Ovary (tissue), 3 donors: ENCODE data around the gene RAPGEF2.

Experiments used
- EP300 ChIP-seq: sonication (generic); formaldehyde crosslinking; IDR thresholded peaks from one replicate; pipeline ENCODE4 v1.6.1; 2017; ENCODE audit warnings: antibody characterized with exemption
- POLR2A ChIP-seq: fragments of 450-650 bp; IDR thresholded peaks from one replicate; pipeline ENCODE4 v1.6.1; 2017; ENCODE audit warnings: antibody characterized with exemption, mild to moderate bottlenecking, moderate library complexity
- TF ChIP-seq, protein P1 (sequence below), 3 donors: fragments of 450-650 bp in 2 of 3; fragments of 200-600 bp in 1 of 3; IDR thresholded peaks; one replicate each; pipeline versions ENCODE4 v1.5.1 to v1.8.0; 2016 to 2022; ENCODE audit warnings: antibody characterized with exemption in 3 of 3, mild to moderate bottlenecking in 1 of 3
- donor health status: DM: no; HTN: no; CAD: no.

DNA sequence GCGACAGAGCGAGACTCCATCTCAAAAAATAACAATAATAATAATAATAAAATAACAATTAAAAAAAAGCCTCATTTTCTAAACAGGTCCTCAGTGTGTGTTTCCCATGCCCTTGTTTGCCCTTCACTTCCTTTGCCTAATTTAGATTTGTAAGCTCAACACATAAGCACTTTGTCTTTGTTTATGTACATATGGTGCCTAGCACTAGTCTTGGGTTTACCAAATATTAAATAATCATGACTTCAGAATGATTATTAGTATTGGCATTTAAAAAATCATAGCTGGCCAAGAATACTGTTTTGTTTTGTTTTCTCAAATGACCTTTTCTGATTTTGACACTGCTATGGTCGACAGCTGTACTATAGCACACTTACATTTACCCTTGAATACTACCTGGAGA, 6.4 kb upstream of the RAPGEF2 start:
- TF ChIP-seq, protein P1, sequence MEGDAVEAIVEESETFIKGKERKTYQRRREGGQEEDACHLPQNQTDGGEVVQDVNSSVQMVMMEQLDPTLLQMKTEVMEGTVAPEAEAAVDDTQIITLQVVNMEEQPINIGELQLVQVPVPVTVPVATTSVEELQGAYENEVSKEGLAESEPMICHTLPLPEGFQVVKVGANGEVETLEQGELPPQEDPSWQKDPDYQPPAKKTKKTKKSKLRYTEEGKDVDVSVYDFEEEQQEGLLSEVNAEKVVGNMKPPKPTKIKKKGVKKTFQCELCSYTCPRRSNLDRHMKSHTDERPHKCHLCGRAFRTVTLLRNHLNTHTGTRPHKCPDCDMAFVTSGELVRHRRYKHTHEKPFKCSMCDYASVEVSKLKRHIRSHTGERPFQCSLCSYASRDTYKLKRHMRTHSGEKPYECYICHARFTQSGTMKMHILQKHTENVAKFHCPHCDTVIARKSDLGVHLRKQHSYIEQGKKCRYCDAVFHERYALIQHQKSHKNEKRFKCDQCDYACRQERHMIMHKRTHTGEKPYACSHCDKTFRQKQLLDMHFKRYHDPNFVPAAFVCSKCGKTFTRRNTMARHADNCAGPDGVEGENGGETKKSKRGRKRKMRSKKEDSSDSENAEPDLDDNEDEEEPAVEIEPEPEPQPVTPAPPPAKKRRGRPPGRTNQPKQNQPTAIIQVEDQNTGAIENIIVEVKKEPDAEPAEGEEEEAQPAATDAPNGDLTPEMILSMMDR (IDR thresholded peaks at IDR 0.05), result no peak
- no peak for TF ChIP-seq POLR2A
- no peak for TF ChIP-seq EP300
